Measurements from ENCODE around the gene ABCG1.

Gene ABCG1

GRCh38 chr21:42294273-42294880 lies 75.4 kb downstream of the ABCG1 start:
- no peak for DNase-seq

DNA sequence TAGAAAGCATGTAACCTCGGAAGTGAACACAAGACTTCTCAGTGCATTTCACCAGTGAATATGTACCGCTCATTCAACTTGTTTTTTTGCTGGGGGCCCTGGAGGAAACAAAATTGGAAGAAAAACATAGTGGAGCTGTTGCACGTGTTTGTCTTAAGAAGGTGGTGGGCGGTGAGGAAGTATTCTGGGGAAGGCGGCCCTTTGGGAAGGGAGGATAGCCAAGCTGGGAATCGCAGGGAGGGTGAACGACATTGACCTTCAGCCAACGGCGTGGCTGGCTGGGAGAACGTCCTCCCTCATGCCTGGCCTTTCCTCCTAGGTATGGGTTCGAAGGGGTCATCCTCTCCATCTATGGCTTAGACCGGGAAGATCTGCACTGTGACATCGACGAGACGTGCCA lies 76.9 kb downstream of the ABCG1 start:
- no peak for DNase-seq

- DNase-seq, result no peak
Observed at GRCh38 chr21:42296501-42296900, 77.6 kb downstream of the ABCG1 start.

DNA sequence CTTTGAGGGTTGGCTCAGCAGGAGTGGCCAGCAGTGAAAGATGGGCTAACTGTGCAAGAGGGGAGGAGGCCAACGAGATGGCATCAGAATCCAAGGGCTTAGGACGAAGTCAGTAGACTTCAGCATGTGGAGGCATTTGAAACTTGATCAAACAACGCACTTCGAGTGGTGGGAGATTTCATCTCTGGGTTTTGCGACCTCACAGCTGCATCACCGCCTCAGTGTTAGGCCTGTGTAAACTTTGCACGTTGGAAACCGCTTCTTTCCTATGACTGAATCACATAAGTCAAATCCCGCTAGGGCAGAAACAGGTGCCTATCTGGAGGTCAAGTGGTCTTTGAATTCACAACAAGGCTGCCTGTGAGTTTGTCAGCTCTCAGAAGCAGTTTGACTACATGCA lies 78.4 kb downstream of the ABCG1 start:
- DNase-seq, result no peak

- DNase-seq, result no peak
Observed at GRCh38 chr21:42298237-42298636, 79.3 kb downstream of the ABCG1 start.

- DNase-seq, result no peak
Observed at GRCh38 chr21:42298657-42299056, 79.7 kb downstream of the ABCG1 start.

DNA sequence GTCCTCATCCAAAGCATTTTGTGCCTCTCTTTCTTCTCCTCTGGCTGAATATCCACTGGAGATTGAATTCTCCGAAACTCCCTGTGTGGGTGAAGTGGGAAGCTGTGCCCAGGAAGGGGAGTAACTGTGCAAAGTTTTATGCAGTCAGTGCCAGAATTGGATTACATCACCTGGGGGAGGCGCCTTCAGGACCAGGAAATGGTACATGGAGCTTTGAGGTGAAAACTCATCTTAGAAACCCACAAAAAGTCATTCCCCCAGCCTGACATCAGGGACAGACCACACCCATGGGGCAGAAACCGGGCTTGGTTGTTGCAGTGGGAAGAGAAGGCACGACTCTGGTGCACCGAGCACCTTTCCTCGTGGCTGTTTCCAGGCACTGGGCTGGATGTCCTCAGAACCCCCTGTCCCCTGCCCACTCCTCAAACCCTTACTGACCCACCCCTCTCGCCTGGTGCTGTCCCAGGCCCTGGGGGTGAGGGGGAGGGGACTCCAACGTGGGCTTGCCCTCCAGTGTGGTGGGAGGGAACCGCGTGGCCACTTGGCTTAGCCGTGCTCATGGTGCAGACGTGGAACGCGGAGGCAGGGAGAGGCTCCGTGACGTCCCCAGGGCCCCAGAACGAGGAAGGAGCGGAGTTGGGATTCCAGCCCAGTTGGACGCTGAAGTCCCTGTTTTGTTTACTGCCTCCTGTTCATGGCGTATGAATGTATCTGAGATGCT lies 80.5 kb downstream of the ABCG1 start:
- DNase-seq, result no peak

DNA sequence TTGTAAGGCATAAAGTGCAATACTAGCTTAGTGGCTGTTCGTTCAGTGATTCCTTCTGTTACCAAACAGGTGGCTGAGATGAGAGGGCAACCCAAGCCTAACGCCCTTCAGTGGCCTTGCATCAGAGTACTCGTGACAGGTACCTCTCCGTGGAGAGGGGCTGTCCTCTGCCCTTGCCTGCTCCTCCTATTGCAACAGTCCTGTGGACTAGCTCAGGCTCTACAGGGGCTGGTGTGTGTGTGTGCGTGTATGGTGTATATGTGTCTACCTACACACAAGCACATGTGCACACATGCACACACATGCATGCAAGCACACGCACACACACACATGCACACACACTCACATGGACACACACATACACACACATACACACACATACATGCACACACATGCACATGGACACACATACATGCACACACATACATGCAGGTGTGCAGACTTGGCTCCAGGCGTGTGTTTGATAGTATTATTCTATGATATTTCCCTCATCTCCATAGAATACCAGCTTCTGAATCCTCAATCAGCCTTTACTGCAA lies 81.2 kb downstream of the ABCG1 start:
- DNase-seq, result no peak

DNA sequence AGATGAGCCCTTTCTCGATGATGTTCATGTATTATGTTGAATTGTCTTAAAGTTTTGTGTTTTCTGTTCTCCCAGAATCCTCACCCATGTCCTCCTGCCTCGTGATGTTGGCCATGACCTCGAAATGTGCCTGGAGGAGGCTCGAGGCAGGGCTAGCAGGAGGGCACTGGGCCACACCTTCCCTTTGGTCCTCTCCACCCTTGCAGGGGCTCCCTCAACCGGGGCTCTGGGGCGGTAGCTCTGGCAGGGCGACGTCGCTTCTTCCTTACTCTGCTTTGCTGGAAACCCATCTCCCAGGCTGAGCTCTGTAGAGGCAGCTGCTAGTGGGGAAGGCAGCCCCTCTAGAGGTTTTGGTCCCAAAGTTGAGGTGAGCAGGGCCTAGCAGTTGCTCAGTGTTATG lies 82.0 kb downstream of the ABCG1 start:
- no peak for DNase-seq

GRCh38 chr21:42301371-42302075 lies 82.6 kb downstream of the ABCG1 start:
- DNase-seq, result no peak

DNA sequence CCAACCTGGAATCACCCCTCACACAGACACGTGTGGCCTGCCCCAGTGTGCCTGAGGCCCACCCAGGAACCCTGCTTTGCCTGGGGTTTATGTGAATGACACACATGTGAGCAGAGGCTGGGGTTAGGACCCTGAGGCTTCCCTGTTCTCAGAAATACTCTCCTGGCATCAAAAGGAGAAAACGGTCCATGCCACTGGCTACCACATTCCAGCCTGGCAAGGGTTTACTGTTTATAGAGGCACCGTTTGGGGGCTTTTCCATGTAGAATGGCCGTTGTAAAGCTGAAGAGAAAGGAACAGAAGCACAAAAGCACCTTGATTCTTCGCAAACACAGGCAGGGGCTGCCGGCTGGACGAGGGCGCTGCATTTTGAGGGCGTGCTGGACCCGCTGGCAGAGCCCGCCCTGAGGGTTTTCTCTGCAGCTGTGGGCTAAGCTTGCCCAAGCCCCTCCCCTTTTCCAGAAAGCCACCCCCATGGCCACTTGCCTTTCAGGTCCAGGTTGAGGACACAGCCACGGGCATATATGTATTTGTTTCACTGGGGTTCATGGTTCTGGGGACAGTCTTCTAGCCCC lies 83.2 kb downstream of the ABCG1 start:
- no peak for DNase-seq

GRCh38 chr21:42302794-42303193 lies 83.9 kb downstream of the ABCG1 start:
- no peak for DNase-seq

DNA sequence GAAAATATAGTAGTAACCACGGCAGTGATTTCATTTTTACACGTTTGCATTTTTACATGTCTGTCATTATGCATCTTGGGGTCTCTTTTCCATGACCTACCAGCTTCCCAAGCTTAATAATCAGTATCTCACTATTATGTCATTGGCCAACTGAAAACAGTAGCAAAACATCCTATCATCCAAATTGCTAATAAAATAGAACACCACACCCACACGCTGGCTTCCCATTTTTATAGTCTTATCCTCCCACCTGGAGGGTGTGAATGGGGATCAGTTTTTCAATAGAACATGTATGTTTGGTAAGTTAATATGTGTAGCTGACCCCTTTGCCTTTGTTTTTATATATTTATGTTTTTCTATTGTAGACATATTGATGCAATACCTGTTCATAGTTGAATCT lies 84.5 kb downstream of the ABCG1 start:
- DNase-seq, result no peak

GRCh38 chr21:42304556-42305454 lies 85.9 kb downstream of the ABCG1 start:
- DNase-seq, result no peak

GRCh38 chr21:42305707-42306147 lies 86.8 kb downstream of the ABCG1 start:
- DNase-seq, result no peak

DNA sequence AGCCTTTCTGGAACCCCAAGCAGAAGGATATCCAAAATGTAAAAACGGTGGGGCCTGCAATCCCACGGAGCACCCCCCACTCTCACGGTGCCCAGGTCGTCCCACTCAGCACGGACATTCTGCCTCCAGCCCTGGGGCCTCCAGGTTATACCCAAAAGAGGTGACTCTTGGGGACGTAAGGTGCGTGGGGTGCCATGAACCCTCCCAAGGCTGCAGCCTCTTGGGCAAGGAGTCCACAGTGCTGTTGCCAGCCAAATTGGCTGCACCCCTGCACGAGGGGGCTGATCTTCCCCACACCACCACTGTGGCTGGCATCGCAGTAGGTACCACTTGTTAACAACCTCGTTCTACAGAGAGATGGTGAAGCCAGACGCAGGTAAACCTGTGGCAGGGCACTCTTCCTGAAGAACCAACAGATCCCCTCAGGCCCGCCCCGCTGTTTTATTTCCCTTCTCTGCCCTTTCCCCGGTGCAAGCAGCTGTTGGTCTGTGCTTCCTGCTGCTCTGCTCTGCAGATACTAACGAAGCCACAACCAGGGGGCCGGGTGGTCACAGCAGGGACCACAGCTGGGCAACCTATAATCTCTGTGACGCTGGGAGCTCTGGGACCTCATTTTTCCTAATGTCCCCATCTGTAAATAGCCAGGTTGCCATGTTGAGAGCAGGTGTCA lies 87.6 kb downstream of the ABCG1 start:
- DNase-seq, result no peak

DNA sequence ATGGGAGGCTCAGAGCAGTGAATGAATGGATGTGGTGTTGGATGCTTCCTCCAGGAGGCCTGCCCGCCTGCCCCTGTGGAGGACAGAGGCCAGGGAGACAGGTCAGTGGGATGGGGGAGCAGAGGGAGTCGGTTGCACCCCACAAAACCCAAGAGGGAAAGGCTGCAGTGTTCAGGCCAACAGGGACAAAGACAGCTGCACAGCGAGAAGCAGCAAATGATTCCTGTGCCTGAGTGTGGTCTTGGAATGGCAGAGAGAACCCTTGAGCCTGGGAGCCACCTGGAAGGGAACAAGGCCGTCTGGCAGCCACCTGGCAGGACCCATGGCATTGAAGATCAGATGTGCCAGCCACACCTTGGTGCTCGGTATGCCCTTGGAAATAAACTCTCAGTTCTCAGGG lies 88.2 kb downstream of the ABCG1 start:
- no peak for DNase-seq

- no peak for DNase-seq
Observed at GRCh38 chr21:42308161-42308913, 89.4 kb downstream of the ABCG1 start.

DNA sequence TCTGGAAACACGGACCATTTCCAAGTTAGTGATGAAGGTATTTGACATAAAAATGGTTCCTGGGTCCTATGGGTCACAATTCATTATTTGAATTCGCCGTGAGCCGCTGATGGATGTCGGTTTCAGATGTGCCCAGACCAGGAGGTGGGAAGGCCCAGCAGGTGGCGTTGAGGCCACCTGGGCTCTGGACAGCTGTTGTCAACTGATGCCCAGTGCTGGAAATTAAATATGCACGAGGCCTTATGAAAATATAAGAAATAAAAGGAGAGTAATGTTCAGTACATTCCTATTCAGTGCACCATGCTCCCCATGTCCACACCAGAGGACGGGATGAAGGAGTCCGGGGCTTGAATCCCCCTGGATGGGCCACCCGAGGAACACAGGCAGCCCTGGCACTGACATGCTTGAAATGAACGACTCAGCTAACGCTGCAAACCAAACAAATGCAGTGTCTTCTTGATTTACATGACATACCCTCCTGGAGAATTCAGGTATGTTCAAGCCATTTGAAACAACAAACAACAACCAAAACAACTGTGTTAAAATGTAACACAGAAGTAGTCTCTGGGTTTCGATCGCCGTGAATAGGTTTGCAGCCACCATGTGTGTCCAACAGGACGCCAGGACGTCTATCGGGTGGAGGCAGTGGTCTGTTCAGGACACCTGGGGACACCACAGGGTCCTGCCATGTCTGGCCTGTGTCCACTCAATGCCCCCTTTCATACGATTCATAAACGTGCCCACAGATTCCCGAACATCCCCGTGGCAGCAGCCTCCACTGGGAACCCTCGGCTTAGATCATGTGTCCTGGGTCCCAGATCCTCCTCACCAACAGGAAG lies 90.2 kb downstream of the ABCG1 start:
- DNase-seq, result no peak

- peak; percentile 64 for DNase-seq
Observed at GRCh38 chr21:42309753-42310213, 90.8 kb downstream of the ABCG1 start.

All from left hindlimb (tissue), 1 donor.